ENCODE data around the gene VTI1A. TPM values are rescaled to one million over a fixed set of nuclear protein-coding genes. Genes with fewer than 3 reads are reported as not detected.

The VTI1A gene
- total RNA-seq, 2 donors from 2014 or later: 71.6 to 139 TPM

- Histone ChIP-seq H3K4me3 (no peak overlapping the region), H3K36me3 (no peaks in the 10 kb centered on the region), H3K9me3 (no peaks in the 10 kb centered on the region), H3K27me3 (replicated peaks; ENCODE audit: insufficient read depth) (no peaks in the 10 kb centered on the region), H3K4me1 (ENCODE audit: control insufficient read depth in 1 of 2, low read depth in 2 of 2) (no peaks in the 10 kb centered on the region), H3K27ac (no peak overlapping the region)
- no peak for ATAC-seq (ENCODE audit: insufficient number of reproducible peaks, low FRiP score, low read depth)
- DNase-seq (ENCODE audit: low spot score): no peak
- TF ChIP-seq CTCF (IDR thresholded peaks at IDR 0.05): no peak
Observed at GRCh38 chr10:112532956-112533355, 85.9 kb downstream of the VTI1A start.

DNA sequence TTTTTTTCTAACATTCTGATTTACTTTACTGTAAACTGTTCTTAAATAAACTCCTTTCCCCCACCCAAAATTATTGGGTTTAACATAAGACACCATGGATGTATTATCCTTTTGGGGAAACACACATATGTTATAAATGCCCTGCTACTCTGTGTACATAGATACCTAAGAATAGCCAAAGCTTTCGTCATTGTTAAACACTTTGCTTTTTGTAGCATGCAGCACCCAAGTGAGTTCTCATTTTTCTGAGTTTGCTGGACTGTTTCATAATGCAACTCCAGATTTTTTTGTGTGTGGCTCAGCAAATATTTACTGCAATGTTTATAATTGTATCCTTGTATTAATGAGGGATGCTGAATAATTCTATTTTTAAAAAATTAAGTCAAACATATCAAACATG lies 86.9 kb downstream of the VTI1A start:
- Histone ChIP-seq H3K9me3 (no peaks in the 10 kb centered on the region), H3K27ac (no peak overlapping the region), H3K27me3 (replicated peaks; ENCODE audit: insufficient read depth) (no peaks in the 10 kb centered on the region), H3K4me1 (ENCODE audit: control insufficient read depth in 1 of 2, low read depth in 2 of 2) (no peaks in the 10 kb centered on the region), H3K4me3 (no peak overlapping the region), H3K36me3 (no peaks in the 10 kb centered on the region)
- no peak for TF ChIP-seq CTCF (IDR thresholded peaks at IDR 0.05)
- ATAC-seq (ENCODE audit: insufficient number of reproducible peaks, low FRiP score, low read depth): no peak
- no peak for DNase-seq (ENCODE audit: low spot score)

DNA sequence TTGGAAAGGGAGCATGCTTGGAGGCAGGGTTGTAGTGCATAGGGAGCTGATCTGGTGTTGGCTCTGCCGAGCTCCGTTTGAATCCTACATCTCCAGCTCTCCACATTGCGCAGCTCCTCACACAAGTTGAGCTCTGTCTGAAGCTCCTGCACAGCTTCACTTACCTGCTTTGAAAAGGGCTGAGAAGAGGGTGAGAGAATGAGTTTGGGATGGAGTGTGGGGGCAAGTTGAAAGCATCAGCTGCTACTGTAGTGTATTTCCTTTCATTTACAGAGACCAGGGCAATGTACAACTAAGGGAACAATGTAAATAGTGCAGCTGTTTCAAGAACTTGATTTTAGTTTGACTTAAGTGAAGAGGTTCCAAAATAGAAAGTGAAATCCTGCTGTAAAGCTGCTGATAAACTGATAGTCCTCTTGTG lies 88.5 kb downstream of the VTI1A start:
- H3K4me1 ChIP-seq (ENCODE audit: control insufficient read depth in 1 of 2, low read depth in 2 of 2): no peaks in the 10 kb centered on the region
- DNase-seq (ENCODE audit: low spot score) (no peak), ATAC-seq (ENCODE audit: insufficient number of reproducible peaks, low FRiP score, low read depth) (no peak)
- TF ChIP-seq CTCF (IDR thresholded peaks at IDR 0.05): no peak
- no peak overlapping the region for H3K27ac ChIP-seq
- no peaks in the 10 kb centered on the region for H3K27me3 ChIP-seq (replicated peaks; ENCODE audit: insufficient read depth)
- H3K36me3 ChIP-seq: no peaks in the 10 kb centered on the region
- no peaks in the 10 kb centered on the region for H3K9me3 ChIP-seq
- no peak overlapping the region for H3K4me3 ChIP-seq

DNA sequence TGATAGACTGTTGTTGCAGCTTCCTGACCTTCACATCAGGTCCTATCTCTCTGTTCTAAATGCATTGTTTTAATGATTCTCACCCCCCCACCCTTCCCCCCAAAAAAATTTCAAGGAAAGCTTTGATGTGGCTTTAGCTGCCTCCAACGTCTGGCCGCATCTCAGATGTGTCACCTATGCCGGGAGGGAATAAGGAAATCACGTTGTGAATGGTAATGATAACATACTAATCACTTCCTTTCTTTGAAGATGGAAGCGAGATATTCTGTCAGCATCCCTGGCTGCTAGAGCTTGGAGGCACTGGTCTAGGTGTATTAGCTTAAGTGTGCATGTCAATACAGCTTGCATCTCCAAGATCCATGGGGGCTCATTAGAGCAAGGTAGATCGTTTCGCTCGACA lies 89.6 kb downstream of the VTI1A start:
- DNase-seq (ENCODE audit: low spot score): no peak

GRCh38 chr10:112538168-112538567 lies 91.2 kb downstream of the VTI1A start:
- no peaks in the 10 kb centered on the region for H3K36me3 ChIP-seq
- H3K9me3 ChIP-seq: no peaks in the 10 kb centered on the region
- DNase-seq (ENCODE audit: low spot score): no peak
- no peaks in the 10 kb centered on the region for H3K27me3 ChIP-seq (replicated peaks; ENCODE audit: insufficient read depth)
- TF ChIP-seq CTCF (IDR thresholded peaks at IDR 0.05): no peak
- ATAC-seq (ENCODE audit: insufficient number of reproducible peaks, low FRiP score, low read depth): no peak
- H3K4me3 ChIP-seq: no peak overlapping the region
- H3K27ac ChIP-seq: no peak overlapping the region
- no peaks in the 10 kb centered on the region for H3K4me1 ChIP-seq (ENCODE audit: control insufficient read depth in 1 of 2, low read depth in 2 of 2)

More for the DNA sequence above, 89.6 kb downstream of the VTI1A start:
- Histone ChIP-seq H3K36me3 (no peaks in the 10 kb centered on the region), H3K27me3 (replicated peaks; ENCODE audit: insufficient read depth) (no peaks in the 10 kb centered on the region), H3K4me3 (no peak overlapping the region), H3K27ac (no peak overlapping the region), H3K9me3 (no peaks in the 10 kb centered on the region), H3K4me1 (ENCODE audit: control insufficient read depth in 1 of 2, low read depth in 2 of 2) (no peaks in the 10 kb centered on the region)
- no peak for TF ChIP-seq CTCF (IDR thresholded peaks at IDR 0.05)
- ATAC-seq (ENCODE audit: insufficient number of reproducible peaks, low FRiP score, low read depth): no peak

Data from thoracic aorta (tissue), 2 donors.